Stimulated activated CD4-positive, alpha-beta T cell treated with anti-CD3 and anti-CD28 coated beads, Interleukin-15, amount 100 ng/mL, for 1 hour (primary cell): ENCODE data around the gene CDKN1C.

Source experiments
- DNase-seq, 2 donors: peaks; one replicate each; pipeline ENCODE4 v3.0.0-alpha.2; 2020; ENCODE audit warnings: low read depth in 1 of 2, low spot score in 1 of 2

The CDKN1C gene

DNA sequence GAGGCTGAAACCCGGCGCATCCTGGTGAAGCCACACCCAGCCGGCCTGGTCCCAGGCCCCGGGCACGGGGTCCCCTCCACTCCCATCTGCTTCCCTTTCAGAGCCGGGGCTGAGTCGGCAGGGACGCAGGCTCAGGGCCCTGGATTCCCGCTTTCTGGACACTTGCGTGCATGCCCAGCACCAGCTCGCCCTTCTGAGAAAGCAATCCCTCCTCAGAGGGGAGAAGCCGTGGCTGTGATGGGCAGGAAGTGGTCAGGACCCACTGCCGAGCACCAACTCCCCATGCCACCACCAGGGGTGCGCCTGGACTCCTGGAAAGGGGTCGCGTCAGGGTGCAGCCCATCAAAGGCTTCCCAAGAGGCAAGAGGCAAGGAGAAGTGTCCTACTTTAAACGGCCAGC is 15.1 kb downstream of the CDKN1C start:
- DNase-seq = no peak

DNA sequence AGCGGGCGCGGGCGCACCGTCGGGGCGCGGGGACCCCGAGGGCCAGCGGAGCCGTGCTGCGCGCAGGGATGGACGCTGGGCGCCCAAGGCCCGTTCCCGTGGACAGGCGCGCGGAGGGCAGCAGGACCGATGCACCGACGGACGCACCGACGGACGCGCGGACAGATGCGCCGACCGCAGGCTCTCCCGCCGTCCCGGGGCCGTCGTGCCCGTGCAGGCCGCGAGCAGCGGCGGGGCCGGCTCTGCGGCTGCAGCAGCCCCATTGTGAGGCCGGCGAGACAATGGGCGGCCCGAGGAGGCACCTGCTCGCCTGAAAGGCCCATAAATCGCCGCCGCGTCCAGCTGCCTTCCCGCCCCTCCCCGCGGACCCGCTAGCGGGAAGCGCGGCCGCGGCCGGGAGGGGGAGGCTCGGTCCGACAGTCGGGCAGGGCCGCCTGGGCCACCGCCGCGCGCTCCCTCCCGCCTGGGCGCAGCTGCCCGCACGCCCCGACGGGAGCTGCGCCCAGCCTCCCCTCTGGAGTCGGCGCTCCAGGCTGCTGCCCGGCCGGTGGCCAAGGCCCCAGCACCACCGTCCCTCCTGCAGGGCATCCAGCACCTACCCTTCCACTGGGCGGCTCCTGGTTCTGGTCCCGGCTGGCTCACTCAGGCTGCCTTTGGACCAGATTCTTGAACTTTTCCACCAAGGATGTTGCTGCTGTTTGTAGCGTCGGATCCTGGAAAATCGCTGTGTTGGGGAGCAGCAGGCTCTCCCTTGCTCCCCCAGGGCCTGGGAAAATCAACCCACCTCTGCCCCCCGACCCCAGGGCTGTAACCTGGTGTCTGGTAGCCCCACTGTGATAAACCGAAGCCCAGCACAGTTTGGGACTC is 15.8 kb downstream of the CDKN1C start:
- DNase-seq = no peak

DNA sequence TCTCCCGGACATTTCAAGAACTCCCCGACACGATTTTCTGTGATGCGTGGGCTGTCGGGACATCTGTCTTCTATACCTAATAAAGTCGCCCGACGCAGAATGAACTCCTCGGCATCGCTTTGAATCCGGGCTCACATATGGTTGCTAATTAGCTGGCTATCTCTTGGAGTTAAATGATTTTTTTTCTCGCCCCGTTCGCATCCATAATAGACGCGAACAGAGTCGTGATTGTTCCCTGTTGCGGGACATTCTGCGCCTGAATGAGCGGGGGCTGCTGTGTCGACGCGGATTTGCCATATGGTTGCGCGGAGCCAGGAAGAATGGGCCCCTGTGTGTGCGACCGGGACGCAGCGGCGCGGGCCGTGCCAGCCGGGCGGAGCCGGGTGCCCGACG is 16.4 kb downstream of the CDKN1C start:
- DNase-seq = no peak

DNA sequence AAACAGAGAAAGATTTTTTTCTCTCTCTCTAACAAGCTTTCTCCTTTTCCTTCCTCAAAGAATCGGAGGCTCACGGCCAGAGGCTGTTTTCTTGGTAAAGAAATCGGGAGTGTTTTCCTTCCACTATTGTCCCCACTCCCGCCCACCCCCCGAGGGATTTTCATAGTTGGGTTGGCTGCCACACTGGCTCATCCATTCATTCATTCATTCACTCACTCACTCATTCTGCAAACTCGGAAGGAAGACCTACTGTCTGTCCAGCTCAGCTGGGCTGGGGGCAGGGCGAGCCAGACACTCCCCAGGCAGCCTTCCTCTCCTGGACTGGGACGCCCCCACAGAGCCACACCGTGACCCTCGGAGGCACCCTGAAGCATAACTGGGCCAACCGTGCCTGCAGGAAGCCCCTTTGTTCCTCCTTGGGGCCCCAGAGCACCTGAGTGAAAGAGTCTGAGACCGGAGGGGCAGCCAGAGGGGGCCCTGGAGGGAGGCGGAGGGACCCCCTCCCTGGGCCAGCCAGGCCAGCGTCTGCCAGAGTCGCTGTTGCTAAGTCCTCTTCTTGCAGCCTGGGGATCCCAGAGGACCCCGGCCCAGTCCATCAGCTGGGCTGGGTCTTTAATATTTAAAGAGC is 17.0 kb downstream of the CDKN1C start:
- no peak for DNase-seq

DNA sequence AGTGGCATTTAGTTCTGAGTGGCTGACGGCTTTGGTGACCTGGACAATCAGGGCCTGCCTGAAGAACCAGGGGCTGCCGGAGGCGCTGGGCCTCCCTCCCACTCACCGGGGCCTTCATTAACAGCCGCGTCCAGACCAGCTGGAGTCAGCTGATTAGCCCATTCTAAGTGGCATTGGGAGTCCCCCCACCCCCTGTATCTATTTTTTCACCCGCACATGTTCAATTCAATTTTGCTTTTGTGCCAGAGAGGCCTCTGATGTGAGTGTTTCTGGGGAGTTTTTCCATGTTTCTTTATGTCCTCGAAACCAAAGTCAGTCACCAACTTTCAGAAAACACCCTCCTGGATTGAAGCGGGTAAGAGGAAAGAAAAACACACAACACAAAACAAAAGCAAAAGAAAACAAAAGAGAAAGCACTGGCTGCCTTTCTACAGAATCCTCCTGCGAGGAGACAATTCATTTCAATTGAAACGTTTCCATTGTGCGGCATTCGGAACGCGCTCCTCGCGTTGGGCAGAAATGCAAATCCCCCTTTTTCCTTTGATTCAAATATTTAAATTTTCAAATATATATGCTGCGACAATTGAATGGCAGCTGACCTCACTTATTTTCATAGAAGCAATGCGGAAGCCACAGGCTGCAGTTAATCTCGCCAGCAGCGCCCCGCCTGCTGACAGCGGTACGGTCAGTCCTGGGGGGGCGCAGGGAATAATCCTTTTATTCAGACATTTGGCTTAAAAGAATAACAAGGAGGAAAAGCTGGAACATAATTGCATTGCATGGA is 17.7 kb downstream of the CDKN1C start:
- DNase-seq = no peak

DNA sequence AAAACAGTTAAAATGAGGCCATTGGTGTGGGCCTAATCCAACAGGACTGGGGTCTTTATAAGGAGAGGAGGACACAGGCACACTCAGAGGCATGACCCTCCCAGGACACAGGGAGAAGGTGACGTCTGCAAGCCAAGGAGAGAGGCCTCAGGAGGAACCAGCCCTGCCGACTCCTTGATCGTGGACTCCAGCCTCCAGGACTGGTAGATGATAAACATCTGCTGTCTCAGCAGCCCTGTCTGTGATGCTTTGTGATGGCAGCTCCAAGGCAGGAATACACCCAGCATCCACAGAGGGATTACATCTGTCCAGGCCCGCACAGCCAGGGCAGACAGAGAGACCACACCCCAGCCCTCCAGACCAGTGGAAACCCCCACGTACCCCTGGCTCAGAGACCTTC is 18.4 kb downstream of the CDKN1C start:
- DNase-seq = no peak

DNA sequence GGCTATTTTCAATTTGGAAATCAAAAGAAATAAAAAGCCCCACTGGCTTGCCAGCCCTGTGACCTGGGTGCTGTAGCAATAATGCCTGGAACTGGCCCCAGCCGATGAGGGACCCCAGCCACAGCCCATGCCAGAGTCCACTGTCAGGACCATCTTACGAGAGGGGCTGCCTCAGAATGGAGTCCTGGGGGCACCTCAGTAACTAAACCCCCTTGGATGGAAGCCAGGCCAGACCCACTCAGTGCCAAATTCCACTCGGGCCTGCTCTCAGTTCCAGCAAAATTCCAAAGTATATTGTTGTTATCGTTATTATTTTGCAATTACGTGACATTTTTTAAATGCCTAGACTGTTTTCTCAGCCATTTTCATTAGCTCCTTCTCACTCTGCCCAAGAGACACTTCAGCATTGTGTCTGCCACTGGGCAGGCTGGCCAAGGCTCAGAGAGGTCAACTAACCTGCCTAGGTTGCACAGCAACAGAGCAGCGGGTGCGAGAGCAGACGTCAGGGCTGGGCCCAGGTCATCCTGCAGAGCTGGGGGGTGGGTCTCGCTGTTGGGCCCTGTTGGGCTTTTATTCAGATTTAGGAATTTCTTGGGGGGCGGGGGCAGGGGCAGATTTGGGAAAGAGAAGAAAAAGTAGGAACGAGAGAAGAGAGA is 19.5 kb downstream of the CDKN1C start:
- DNase-seq = no peak

DNA sequence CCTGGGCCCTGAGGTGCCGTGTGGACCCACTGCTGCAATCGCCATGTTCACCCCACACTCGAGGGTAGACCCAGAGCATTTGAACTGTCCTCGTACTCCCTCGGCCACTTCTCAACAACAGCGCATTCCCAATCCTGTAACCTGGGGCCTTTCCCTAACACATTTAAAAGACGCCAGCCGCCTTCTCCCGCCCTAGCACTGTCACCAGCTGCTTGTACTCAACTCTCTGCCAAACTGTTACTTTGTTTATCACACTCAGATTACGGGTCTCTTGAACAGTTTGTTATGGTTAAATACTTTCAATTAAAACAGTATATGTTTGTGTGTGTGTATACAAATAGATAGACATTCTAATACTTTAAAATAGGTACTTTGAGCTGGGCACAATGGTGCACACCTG is 20.7 kb downstream of the CDKN1C start:
- DNase-seq = no peak

DNA sequence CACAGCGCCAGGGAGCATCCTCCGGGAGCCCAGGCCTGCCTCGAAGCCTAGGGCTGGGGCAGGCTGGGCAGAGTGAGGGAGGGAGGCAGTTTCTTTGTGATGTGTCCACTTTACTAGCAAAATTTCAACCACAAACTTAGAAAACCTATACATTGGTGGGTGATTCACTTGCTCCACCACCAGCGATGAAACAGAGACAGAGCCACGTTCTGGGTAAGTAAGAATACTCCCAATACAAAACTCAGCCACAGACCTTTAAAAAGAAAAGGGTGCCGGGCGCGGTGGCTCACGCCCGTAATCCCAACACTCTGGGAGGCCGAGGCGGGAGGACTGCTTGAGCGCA is 22.3 kb downstream of the CDKN1C start:
- no peak for DNase-seq

DNA sequence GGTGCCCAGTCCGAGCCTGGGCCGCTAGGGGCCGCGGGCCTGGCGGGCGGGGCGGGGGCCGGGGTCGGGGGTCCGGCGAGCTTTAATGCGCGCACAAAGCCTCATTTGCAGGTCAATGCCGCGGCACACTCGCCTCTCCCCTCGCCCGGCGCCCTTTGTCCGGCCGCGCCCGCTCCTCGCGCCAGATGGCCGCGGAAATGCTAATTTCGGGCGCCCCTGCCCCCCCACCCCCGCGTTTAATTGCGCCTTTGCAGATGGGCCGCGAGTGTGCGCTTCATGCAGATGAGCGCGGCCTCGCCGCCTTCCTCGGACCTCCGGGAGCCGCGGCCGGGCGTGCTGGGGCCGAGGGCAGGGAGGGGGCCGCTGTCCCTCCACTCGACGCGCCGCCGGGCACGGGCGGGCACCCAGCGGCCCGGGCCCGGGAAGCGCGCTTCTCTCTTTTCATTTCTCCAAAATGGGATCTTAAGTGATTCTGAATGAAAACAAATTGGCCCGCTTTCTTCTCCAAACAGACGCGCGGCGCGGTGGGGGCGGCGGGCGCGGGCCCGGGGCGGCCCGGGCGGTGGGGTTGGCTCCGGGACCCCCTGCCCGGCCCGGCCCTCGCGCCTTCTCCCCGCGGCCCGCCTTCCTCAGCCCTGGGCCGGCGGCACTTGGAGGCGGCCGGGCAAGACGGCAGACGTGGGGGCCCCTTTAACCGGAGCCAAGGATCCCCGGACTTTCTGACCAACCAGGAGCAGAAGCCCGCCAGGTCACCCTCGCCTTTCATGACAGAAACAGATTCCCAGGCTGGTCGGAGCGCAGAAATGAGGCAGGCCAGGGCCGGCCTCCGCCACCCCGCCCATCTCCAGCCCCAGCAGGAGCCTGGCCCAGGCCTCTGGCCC is 22.9 kb downstream of the CDKN1C start:
- DNase-seq = no peak

DNA sequence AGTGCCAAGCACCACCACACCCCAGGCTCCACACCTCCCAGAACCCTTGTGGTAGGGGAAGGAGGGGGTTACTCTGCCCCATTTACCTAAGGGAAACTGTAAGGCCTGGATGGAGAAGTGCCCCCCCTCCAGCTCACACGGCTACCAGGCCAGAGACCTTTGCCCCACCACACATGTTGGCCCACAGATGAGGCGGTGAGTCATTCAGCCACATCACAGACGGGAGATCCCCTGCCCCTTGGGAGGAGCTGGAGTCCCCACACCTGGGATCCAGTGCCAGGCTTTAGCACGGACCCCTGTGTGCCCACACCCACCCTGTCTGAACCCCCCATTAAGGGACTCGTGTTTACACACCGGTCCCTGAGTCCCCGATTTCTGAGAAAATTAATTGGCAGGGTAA is 24.9 kb downstream of the CDKN1C start:
- no peak for DNase-seq

DNA sequence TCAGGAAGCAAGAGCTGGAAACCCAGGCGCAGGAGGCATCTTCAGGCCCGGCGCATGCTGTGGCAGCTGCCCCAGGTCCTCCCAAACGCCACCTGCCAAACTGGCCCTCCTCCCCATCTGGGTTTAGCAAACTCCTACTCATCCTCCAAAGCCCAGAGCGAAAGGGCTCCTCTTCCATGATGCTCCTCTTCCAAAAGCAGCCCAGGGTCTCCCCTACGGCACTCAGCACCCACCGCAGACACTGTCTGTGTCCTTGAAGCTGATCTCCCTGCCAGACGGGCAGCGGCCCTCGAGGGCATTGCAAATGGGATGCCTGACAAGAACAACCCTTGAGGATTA is 25.9 kb downstream of the CDKN1C start:
- no peak for DNase-seq

DNA sequence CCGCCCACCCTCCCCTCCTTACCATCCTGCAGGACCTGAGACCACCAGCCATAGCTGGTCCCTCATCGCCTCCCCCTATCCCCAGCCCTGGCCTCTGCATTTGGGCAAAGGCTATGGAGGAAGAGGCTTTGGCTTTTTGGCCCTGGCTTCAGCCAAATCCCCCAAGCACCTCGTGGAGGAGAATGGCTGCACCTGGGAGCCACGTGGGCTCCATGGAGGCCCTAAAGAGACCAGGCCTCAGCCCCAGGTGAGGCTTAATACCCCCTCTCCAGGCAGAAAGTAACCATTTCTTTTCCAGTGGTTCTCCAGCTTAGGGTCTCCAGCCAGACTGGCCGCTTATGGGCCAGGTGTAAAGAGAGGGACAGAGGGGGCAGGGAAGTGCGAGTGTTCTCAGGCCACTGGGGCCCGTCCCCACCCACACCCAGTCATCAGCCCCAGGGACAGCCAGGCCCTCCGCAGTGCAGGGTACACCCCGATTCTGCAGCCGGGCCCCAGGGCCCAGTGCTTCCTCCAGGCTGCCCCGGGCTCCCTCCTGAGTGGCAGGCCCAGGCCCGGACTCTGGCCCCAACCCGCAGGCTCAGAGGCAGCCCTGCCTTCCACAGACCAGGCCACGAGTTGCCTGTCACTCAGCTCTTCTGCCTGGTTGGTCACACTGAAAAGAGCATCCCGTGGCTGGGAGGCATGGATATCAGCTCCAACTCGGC is 26.4 kb downstream of the CDKN1C start:
- no peak for DNase-seq

DNA sequence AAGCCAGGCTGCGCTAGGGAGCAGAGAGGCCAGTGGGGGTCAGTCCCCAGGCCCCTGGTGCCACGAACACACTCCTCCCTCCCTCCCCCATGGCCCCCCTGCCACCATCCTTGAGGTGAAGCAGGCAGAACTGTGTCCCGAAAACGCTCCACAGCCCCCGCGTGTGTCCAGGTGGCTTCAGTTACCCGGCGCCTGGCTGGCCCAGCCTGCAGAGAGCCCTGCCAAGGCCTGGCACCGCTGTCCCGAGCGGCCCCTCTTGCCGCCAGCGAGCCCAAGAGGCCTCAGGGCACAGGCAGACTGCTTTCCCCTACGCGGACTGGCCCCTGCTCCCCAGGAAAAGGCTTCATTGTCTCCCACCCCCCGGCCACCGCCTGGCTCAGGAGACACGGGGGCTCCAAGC is 27.7 kb downstream of the CDKN1C start:
- no peak for DNase-seq

DNA sequence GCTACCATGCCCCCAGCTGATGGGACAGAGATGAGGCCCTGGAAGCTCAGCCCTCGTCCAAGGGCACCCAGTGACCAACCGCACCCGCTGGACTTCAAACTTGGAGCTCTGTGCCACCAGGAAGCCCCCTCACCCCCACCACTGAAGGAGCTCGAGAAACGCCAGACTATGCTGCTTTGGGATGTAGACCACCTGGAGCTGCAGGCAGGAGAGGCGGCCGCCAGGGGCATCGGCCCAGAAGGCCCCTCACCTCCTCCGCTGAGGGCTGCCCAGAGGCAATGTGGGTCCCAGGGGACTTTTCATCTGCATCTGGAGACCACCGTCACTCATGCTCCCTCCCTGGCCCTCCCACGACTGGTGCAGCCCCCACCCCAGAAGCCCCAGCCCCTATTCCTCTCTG is 28.3 kb downstream of the CDKN1C start:
- no peak for DNase-seq

DNA sequence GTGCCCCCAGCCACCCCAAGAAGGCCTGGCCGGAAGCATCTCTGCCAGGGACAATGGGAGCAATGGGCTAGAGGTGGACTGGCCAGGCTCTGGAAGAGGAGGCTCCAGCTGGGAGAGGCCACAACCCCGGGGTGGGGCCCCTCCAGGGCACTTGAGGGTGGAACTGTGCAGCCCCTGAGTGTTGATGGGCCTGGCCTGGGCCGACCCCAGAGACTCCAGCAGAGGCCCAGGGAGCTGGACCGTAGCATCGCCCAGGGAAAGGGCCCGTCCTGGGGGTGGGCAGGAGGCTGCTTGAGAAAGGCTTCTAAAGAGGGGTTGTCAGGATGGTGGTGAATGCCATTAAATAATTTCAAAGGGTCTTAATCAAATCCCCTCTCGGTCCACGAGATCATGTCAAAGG is 30.4 kb downstream of the CDKN1C start:
- DNase-seq = no peak

DNA sequence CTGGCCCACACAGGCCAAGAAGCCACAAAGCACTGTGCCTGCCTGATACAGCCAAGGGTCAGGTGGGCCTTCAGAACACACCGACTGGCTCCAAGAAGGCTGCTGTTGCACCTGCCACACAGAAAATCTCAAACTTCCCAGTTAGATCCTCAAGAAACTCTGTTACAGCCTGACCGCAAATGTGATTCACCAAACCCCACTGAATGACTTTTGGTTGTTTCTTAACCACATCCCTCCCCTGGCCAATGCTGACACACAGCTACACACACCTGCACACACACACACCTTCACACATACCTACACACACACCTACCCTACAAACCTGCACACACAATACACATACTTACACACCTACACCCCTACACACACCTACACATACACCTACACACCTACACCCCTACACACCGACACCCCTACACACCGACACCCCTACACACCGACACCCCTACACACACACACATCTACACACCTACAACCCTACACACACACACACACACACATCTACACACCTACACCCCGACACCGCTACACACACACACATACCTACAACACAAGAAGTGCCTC is 31.5 kb downstream of the CDKN1C start:
- no peak for DNase-seq

DNA sequence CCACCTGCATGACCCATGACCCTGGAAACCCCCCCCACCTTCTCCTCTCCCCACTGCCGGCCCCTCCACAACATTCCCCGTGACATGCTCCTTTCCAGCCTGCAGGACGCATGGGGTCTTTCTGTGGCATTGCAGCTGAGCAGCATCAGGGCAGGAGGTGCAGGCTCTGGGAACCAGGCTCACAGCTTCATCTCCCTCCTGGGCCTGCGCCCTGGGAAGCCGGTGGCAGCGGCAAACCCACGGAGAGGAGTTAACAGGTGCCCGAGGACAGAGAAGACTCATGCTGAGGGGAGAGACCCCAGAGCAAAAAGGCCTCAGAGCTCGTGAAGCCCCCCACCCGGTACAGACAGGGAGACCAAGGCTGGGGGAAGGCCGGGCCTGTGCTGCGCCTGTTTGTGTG is 32.2 kb downstream of the CDKN1C start:
- no peak for DNase-seq

DNA sequence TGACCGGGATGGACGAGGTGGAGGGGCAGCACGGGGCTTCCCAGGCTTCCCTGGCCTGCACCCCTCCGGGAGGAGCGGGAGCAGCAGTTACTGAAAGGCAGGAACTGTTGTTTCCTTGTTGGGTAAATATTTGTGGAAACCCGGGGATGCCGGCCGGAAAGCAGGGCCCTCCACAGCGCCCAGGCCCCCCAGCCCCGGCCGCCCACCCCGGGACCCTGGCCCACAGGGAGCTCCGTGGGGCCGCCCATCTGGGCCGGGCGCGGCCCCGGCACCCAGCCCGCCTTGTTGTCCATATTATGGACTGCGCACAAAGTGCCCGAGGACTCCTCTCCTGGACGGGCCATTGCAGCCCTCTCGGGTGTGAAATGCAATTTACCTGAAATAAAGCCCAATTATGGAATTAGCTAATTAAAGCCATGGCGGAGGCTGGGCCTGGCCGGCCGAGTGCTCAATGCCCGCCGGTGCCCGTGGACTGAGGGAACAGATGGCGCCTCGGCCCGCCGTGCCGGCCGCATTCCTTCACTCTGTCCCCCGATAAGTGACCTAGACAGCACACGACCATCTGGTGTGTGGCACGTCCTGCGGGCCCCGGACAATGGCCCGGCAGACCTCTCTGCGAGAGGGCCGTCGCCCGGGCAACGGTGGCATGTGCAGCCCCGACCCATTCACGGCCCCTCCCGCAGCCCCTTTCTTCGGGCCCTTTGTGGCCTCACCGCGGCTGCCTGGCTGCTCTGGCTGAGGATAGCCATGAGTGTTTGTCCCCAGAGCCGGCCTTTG is 35.4 kb downstream of the CDKN1C start:
- DNase-seq = no peak
